Type B pancreatic cell (in vitro differentiated cells): ENCODE data around the gene ADAMTS6. TPM values are rescaled to one million over a fixed set of nuclear protein-coding genes. Genes with fewer than 3 reads are reported as not detected.

ENCODE experiments used
- DNase-seq: peaks from one replicate; pipeline ENCODE4 v3.0.0; 2021; ENCODE audit warnings: mixed read lengths; ENCODE audit not compliant: unreplicated experiment; ENCODE audit errors: extremely low spot score
- H3K27ac Mint-ChIP-seq: 2 replicates; pipeline ENCODE4 v1.8.0; 2021; ENCODE audit warnings: mild to moderate bottlenecking, mixed read lengths
- H3K27me3 Mint-ChIP-seq: 2 replicates; pipeline ENCODE4 v1.8.0; 2021; ENCODE audit warnings: mixed read lengths
- H3K36me3 Mint-ChIP-seq: 2 replicates; pipeline ENCODE4 v1.8.0; 2021; ENCODE audit warnings: mixed read lengths
- H3K4me1 Mint-ChIP-seq: one replicate; pipeline ENCODE4 v1.8.0; 2021; ENCODE audit warnings: mixed read lengths; ENCODE audit not compliant: unreplicated experiment
- H3K4me3 Mint-ChIP-seq: 2 replicates; pipeline ENCODE4 v1.8.0; 2021; ENCODE audit warnings: mild to moderate bottlenecking, mixed read lengths
- H3K9me3 Mint-ChIP-seq: 2 replicates; pipeline ENCODE4 v1.8.0; 2021; ENCODE audit warnings: mixed read lengths
- CTCF ChIP-seq: fragments of 200-600 bp; sonication (generic); conservative IDR thresholded peaks from 2 replicates; pipeline ENCODE4 v1.5.0; 2021; ENCODE audit warnings: antibody characterized with exemption, mild to moderate bottlenecking
- total RNA-seq: library from RNA; stranded (reverse); gene quantifications from 2 replicates; pipeline ENCODE4 v1.2.1, GENCODE V29; 2021; ENCODE audit warnings: low replicate concordance

Gene ADAMTS6
- total RNA-seq, 1 donor from 2014 or later: 4.2 TPM

- DNase-seq: no peak
- Mint-ChIP-seq H3K27me3 (no peaks in the 10 kb centered on the region), H3K36me3 (no peaks in the 10 kb centered on the region), H3K27ac (no peak overlapping the region), H3K4me1 (peaks cover 17% of the 10 kb centered on the region), H3K4me3 (no peak overlapping the region), H3K9me3 (no peaks in the 10 kb centered on the region)
- TF ChIP-seq CTCF: no peak
Observed at GRCh38 chr5:65479527-65479926, 2.2 kb downstream of the ADAMTS6 start.

GRCh38 chr5:65478336-65478735, 3.4 kb downstream of the ADAMTS6 start:
- no peaks in the 10 kb centered on the region for H3K9me3 Mint-ChIP-seq
- no peak for TF ChIP-seq CTCF
- no peaks in the 10 kb centered on the region for H3K36me3 Mint-ChIP-seq
- H3K27me3 Mint-ChIP-seq: no peaks in the 10 kb centered on the region
- DNase-seq: no peak
- H3K4me1 Mint-ChIP-seq: peaks cover 15% of the 10 kb centered on the region
- H3K4me3 Mint-ChIP-seq: no peak overlapping the region
- no peak overlapping the region for H3K27ac Mint-ChIP-seq

- no peak overlapping the region for H3K4me3 Mint-ChIP-seq
- H3K36me3 Mint-ChIP-seq: no peaks in the 10 kb centered on the region
- DNase-seq: no peak
- no peaks in the 10 kb centered on the region for H3K27me3 Mint-ChIP-seq
- TF ChIP-seq CTCF: no peak
- no peaks in the 10 kb centered on the region for H3K9me3 Mint-ChIP-seq
- H3K27ac Mint-ChIP-seq: no peak overlapping the region
- H3K4me1 Mint-ChIP-seq: no peaks in the 10 kb centered on the region
Observed at GRCh38 chr5:65475895-65476294, 5.8 kb downstream of the ADAMTS6 start.

GRCh38 chr5:65475336-65475735, 6.4 kb downstream of the ADAMTS6 start:
- H3K4me3 Mint-ChIP-seq: no peak overlapping the region
- no peaks in the 10 kb centered on the region for H3K27me3 Mint-ChIP-seq
- no peak overlapping the region for H3K27ac Mint-ChIP-seq
- no peak for TF ChIP-seq CTCF
- no peak for DNase-seq
- H3K4me1 Mint-ChIP-seq: no peaks in the 10 kb centered on the region
- no peaks in the 10 kb centered on the region for H3K36me3 Mint-ChIP-seq
- no peaks in the 10 kb centered on the region for H3K9me3 Mint-ChIP-seq

- TF ChIP-seq CTCF: no peak
- H3K4me1 Mint-ChIP-seq: no peaks in the 10 kb centered on the region
- no peak overlapping the region for H3K27ac Mint-ChIP-seq
- no peaks in the 10 kb centered on the region for H3K9me3 Mint-ChIP-seq
- no peak for DNase-seq
- no peak overlapping the region for H3K4me3 Mint-ChIP-seq
- H3K36me3 Mint-ChIP-seq: no peaks in the 10 kb centered on the region
- no peaks in the 10 kb centered on the region for H3K27me3 Mint-ChIP-seq
Observed at GRCh38 chr5:65474130-65474711, 7.5 kb downstream of the ADAMTS6 start.

GRCh38 chr5:65468633-65469032, 13.1 kb downstream of the ADAMTS6 start:
- no peak overlapping the region for H3K4me3 Mint-ChIP-seq
- no peak for TF ChIP-seq CTCF
- no peaks in the 10 kb centered on the region for H3K4me1 Mint-ChIP-seq
- no peaks in the 10 kb centered on the region for H3K36me3 Mint-ChIP-seq
- no peak overlapping the region for H3K27ac Mint-ChIP-seq
- no peaks in the 10 kb centered on the region for H3K27me3 Mint-ChIP-seq
- DNase-seq: no peak
- no peaks in the 10 kb centered on the region for H3K9me3 Mint-ChIP-seq
